H9 (cell line): Measurements from ENCODE around the gene C19orf81. TPM values are rescaled to one million over a fixed set of nuclear protein-coding genes. Genes with fewer than 3 reads are reported as not detected.

Source experiments
- DNase-seq: peaks from one replicate; pipeline ENCODE4 v3.0.0-alpha.2; 2017
- H2AFZ ChIP-seq: one replicate; pipeline ENCODE4 v1.6.1; 2013; ENCODE audit warnings: mild to moderate bottlenecking, low read length, control low read depth, moderate library complexity
- H2AK5ac ChIP-seq: 2 replicates; pipeline ENCODE4 v1.6.1; 2013; ENCODE audit warnings: low read length, control low read depth, mixed read lengths; ENCODE audit not compliant: insufficient read length
- H2BK120ac ChIP-seq: one replicate; pipeline ENCODE4 v1.6.1; 2013; ENCODE audit warnings: low read depth, mild to moderate bottlenecking, low read length, control low read depth, inconsistent platforms; ENCODE audit not compliant: poor library complexity, severe bottlenecking
- H2BK12ac ChIP-seq: 2 replicates; pipeline ENCODE4 v1.6.1; 2013; ENCODE audit warnings: low read length, control low read depth, mixed read lengths, low read depth; ENCODE audit not compliant: insufficient read length
- H2BK15ac ChIP-seq: 2 replicates; pipeline ENCODE4 v1.6.1; 2013; ENCODE audit warnings: low read depth, low read length, control low read depth
- H2BK20ac ChIP-seq: one replicate; pipeline ENCODE4 v1.6.1; 2013; ENCODE audit warnings: low read depth, mild to moderate bottlenecking, low read length, control low read depth, inconsistent platforms; ENCODE audit not compliant: poor library complexity, severe bottlenecking
- H2BK5ac ChIP-seq: 2 replicates; pipeline ENCODE4 v1.6.1; 2013; ENCODE audit warnings: low read length, control low read depth, mixed read lengths; ENCODE audit not compliant: insufficient read length
- H3K14ac ChIP-seq: 2 replicates; pipeline ENCODE4 v1.6.1; 2013; ENCODE audit warnings: low read length, control low read depth; ENCODE audit not compliant: insufficient read depth
- H3K18ac ChIP-seq: 2 replicates; pipeline ENCODE4 v1.6.1; 2013; ENCODE audit warnings: low read depth, mild to moderate bottlenecking, mixed read lengths, low read length, control low read depth; ENCODE audit not compliant: insufficient read length
- H3K23ac ChIP-seq: 2 replicates; pipeline ENCODE4 v1.6.1; 2013; ENCODE audit warnings: low read length, control low read depth, mixed read lengths, low read depth; ENCODE audit not compliant: insufficient read length
- H3K23me2 ChIP-seq: 2 replicates; pipeline ENCODE4 v1.6.1; 2013; ENCODE audit warnings: low read depth, mild to moderate bottlenecking, mixed read lengths, low read length, control low read depth; ENCODE audit not compliant: insufficient read length, poor library complexity, severe bottlenecking
- H3K27ac ChIP-seq: 2 replicates; pipeline ENCODE4 v1.5.1; 2013; ENCODE audit warnings: low read length, control low read depth, mixed read lengths, low read depth; ENCODE audit not compliant: insufficient read length
- H3K27me3 ChIP-seq: 2 replicates; pipeline ENCODE4 v1.6.1; 2013; ENCODE audit warnings: low read length, control low read depth, inconsistent platforms; ENCODE audit not compliant: insufficient read depth
- H3K4ac ChIP-seq: 2 replicates; pipeline ENCODE4 v1.6.1; 2013; ENCODE audit warnings: low read depth, mild to moderate bottlenecking, control low read depth, inconsistent platforms, low read length, moderate library complexity
- H3K4me1 ChIP-seq: 2 replicates; pipeline ENCODE4 v1.6.1; 2013; ENCODE audit warnings: low read length, control low read depth, inconsistent platforms; ENCODE audit not compliant: insufficient read depth
- H3K4me2 ChIP-seq: 2 replicates; pipeline ENCODE4 v1.6.1; 2013; ENCODE audit warnings: low read length, control low read depth, mixed read lengths; ENCODE audit not compliant: insufficient read length, insufficient read depth
- H3K56ac ChIP-seq: 2 replicates; pipeline ENCODE4 v1.6.1; 2013; ENCODE audit warnings: low read depth, mild to moderate bottlenecking, mixed read lengths, low read length, control low read depth; ENCODE audit not compliant: insufficient read length
- H3K79me1 ChIP-seq: 2 replicates; pipeline ENCODE4 v1.6.1; 2013; ENCODE audit warnings: low read depth, mild to moderate bottlenecking, moderate library complexity, low read length, control low read depth, inconsistent platforms; ENCODE audit not compliant: insufficient read depth, poor library complexity, severe bottlenecking
- H3K79me2 ChIP-seq: 2 replicates; pipeline ENCODE4 v1.6.1; 2013; ENCODE audit warnings: low read length, control low read depth, inconsistent platforms; ENCODE audit not compliant: insufficient read depth
- H3K9ac ChIP-seq: 2 replicates; pipeline ENCODE4 v1.6.1; 2013; ENCODE audit warnings: low read length, control low read depth, mixed read lengths; ENCODE audit not compliant: insufficient read length; ENCODE audit errors: extremely low read depth
- H3K9me3 ChIP-seq: one replicate; pipeline ENCODE4 v1.6.1; 2013; ENCODE audit warnings: low read depth, low read length, inconsistent platforms; ENCODE audit not compliant: control insufficient read depth
- H3T11ph ChIP-seq: one replicate; pipeline ENCODE4 v1.6.1; 2013; ENCODE audit warnings: mild to moderate bottlenecking, low read length, control low read depth, inconsistent platforms
- H4K20me1 ChIP-seq: one replicate; pipeline ENCODE4 v1.6.1; 2013; ENCODE audit not compliant: control insufficient read depth, insufficient read length, insufficient read depth
- H4K5ac ChIP-seq: 2 replicates; pipeline ENCODE4 v1.6.1; 2013; ENCODE audit warnings: low read depth, mild to moderate bottlenecking, mixed read lengths, low read length, control low read depth; ENCODE audit not compliant: insufficient read length
- H4K8ac ChIP-seq: replicated peaks from 2 replicates; pipeline ENCODE4 v1.6.1; 2013; ENCODE audit warnings: low read length, control low read depth, mixed read lengths, low read depth; ENCODE audit not compliant: insufficient read length
- H4K91ac ChIP-seq: 2 replicates; pipeline ENCODE4 v1.6.1; 2013; ENCODE audit warnings: low read depth, mild to moderate bottlenecking, moderate library complexity, mixed read lengths, low read length, control low read depth; ENCODE audit not compliant: insufficient read length
- H3K27ac Mint-ChIP-seq, 3 experiments: 2 replicates in 2 of 3; 3 replicates in 1 of 3; pipeline ENCODE4 v1.8.0; 2020 to 2021; ENCODE audit warnings: mixed read lengths in 3 of 3, mild to moderate bottlenecking in 1 of 3, moderate library complexity in 1 of 3
- H3K27me3 Mint-ChIP-seq: 2 replicates; pipeline ENCODE4 v1.8.0; 2021; ENCODE audit warnings: low read depth, mild to moderate bottlenecking, moderate library complexity, mixed read lengths
- H3K36me3 Mint-ChIP-seq, 3 experiments: 2 replicates in 2 of 3; 3 replicates in 1 of 3; pipeline ENCODE4 v1.8.0; 2020 to 2021; ENCODE audit warnings: low read depth in 3 of 3, mixed read lengths in 3 of 3; ENCODE audit not compliant: insufficient read depth in 1 of 3
- H3K4me1 Mint-ChIP-seq, 2 experiments: 2 replicates each; pipeline ENCODE4 v1.8.0; 2020; ENCODE audit warnings: mixed read lengths in 2 of 2
- H3K4me3 Mint-ChIP-seq, 2 experiments: 2 replicates in 1 of 2; 3 replicates in 1 of 2; pipeline ENCODE4 v1.8.0; 2020 to 2021; ENCODE audit warnings: mild to moderate bottlenecking in 2 of 2, mixed read lengths in 2 of 2, moderate library complexity in 1 of 2
- H3K9me3 Mint-ChIP-seq, 2 experiments: 2 replicates in 1 of 2; 3 replicates in 1 of 2; pipeline ENCODE4 v1.8.0; 2020; ENCODE audit warnings: mild to moderate bottlenecking in 2 of 2, mixed read lengths in 2 of 2, moderate library complexity in 1 of 2
- CTCF ChIP-seq: fragments of 200-600 bp; sonication (generic); conservative IDR thresholded peaks from 3 replicates; pipeline ENCODE4 v1.8.0; 2021; ENCODE audit warnings: antibody characterized with exemption, mild to moderate bottlenecking
- WGBS: extraction: QIAGEN DNeasy Blood & Tissue Kit; methylation state at CpG from one replicate; pipeline ENCODE4 v1.1.7; 2013; ENCODE audit warnings: missing lambda C conversion rate, low lambda C conversion rate, mixed read lengths; ENCODE audit not compliant: insufficient read length; ENCODE audit errors: extremely low coverage; 5-methylcytosine and 5-hydroxymethylcytosine counted together
- total RNA-seq: library from RNA; stranded (reverse); gene quantifications from 2 replicates; pipeline ENCODE4 v1.2.1, GENCODE V29; 2021

The C19orf81 gene
- total RNA-seq, 1 experiment from 2014 or later, result 11.0 TPM

GRCh38 chr19:50661766-50662650 is 12.8 kb downstream of the C19orf81 start:
- Histone ChIP-seq H3K56ac (no peak overlapping the region), H3K18ac (no peak overlapping the region), H2AFZ (no peak overlapping the region), H3K4ac (no peak overlapping the region), H2BK12ac (no peak overlapping the region), H2BK120ac (no peak overlapping the region), H4K20me1 (no peaks in the 10 kb centered on the region), H3T11ph (no peak overlapping the region), H4K5ac (no peak overlapping the region), H4K91ac (no peak overlapping the region), H3K9ac (no peak overlapping the region), H3K27me3 (peaks cover 3% of the 10 kb centered on the region; the same call in 1 of the 2 replicates), H3K14ac (no peak overlapping the region; the same call in 1 of the 2 replicates), H2BK15ac (no peak overlapping the region), H3K79me1 (no peaks in the 10 kb centered on the region), H2AK5ac (no peak overlapping the region), H3K9me3 (no peaks in the 10 kb centered on the region), H2BK5ac (no peak overlapping the region), H3K79me2 (no peaks in the 10 kb centered on the region), H3K23me2 (peaks cover 16% of the 10 kb centered on the region), H3K23ac (no peak overlapping the region), H3K27ac (no peak overlapping the region), H3K4me2 (no peak overlapping the region), H3K4me1 (no peaks in the 10 kb centered on the region; the same call in 1 of the 2 replicates), H4K8ac (no peak overlapping the region), H2BK20ac (no peak overlapping the region)
- H3K4me3 Mint-ChIP-seq, result peak overlapping the region in 1 of 2 experiments; percentile 32; a peak in 2 of 5 replicates
- H3K9me3 Mint-ChIP-seq, result peaks cover 2 to 7% of the 10 kb centered on the region in 2 experiments; a peak in 3 of 5 replicates
- peaks cover 16 to 34% of the 10 kb centered on the region in 2 experiments for H3K4me1 Mint-ChIP-seq
- DNase-seq, result no peak
- peak overlapping the region in 1 of 3 experiments; percentile 87; a peak in 2 of 7 replicates for H3K27ac Mint-ChIP-seq
- H3K27me3 Mint-ChIP-seq, result peaks cover 54% of the 10 kb centered on the region
- no peak for TF ChIP-seq CTCF
- H3K36me3 Mint-ChIP-seq, result peaks cover 0 to 18% (median 2%) of the 10 kb centered on the region in 3 experiments; a peak in 4 of 7 replicates
- no CpG with 5 or more reads among the region's 49 CpGs for WGBS
